Activated B cell treated with CpG ODN at 0.5 μM for 24 hours (primary cell): ENCODE data around the gene CDC42. TPM values are rescaled to one million over a fixed set of nuclear protein-coding genes. Genes with fewer than 3 reads are reported as not detected.

Experiments used
- ATAC-seq: fragments of 200-7000 bp; cut with Tn5 transposase; one replicate; pipeline ENCODE4 v1.10.0; 2021; ENCODE audit warnings: low read depth, mild to moderate bottlenecking, moderate library complexity
- CTCF ChIA-PET: fragments of 350-600 bp; sonication (Branson Sonifier 250); formaldehyde crosslinking; loops from one replicate; lab custom pipeline; 2021; ENCODE audit warnings: antibody characterized with exemption; lab: Charles Lee
- POLR2A ChIA-PET: fragments of 350-600 bp; sonication (Branson Sonifier 250); formaldehyde crosslinking; loops from one replicate; lab custom pipeline; 2021; ENCODE audit warnings: antibody characterized with exemption; lab: Charles Lee
- DNase-seq: peaks from one replicate; pipeline ENCODE4 v3.0.0; 2022
- H3K27ac Mint-ChIP-seq: one replicate; pipeline ENCODE4 v1.8.0; 2020; ENCODE audit warnings: mixed read lengths
- H3K27me3 Mint-ChIP-seq: one replicate; pipeline ENCODE4 v1.8.0; 2021; ENCODE audit warnings: mixed read lengths
- H3K36me3 Mint-ChIP-seq: one replicate; pipeline ENCODE4 v1.8.0; 2021; ENCODE audit warnings: low read depth, mixed read lengths
- H3K4me1 Mint-ChIP-seq: one replicate; pipeline ENCODE4 v1.8.0; 2021; ENCODE audit warnings: mixed read lengths
- H3K4me3 Mint-ChIP-seq: one replicate; pipeline ENCODE4 v1.8.0; 2020; ENCODE audit warnings: mild to moderate bottlenecking, mixed read lengths
- H3K9me3 Mint-ChIP-seq: one replicate; pipeline ENCODE4 v1.8.0; 2020; ENCODE audit warnings: mixed read lengths
- CTCF ChIP-seq: fragments of 200-600 bp; IDR thresholded peaks from one replicate; pipeline ENCODE4 v1.8.0; 2022; ENCODE audit warnings: antibody characterized with exemption, mild to moderate bottlenecking
- intact Hi-C: fragments of 100-400 bp; cut with micrococcal nuclease; formaldehyde crosslinking; loops from one replicate; pipeline ENCODE4 v1.15.1; 2024
- total RNA-seq: library from RNA; stranded (reverse); gene quantifications from 2 replicates; pipeline ENCODE4 v1.2.3, GENCODE V29; 2022

CDC42 gene
- total RNA-seq, 1 donor from 2014 or later: 310 TPM

GRCh38 chr1:22076346-22076745 lies 23.8 kb downstream of the CDC42 start:
- peaks cover 80% of the 10 kb centered on the region for H3K36me3 Mint-ChIP-seq
- ATAC-seq (no peak), DNase-seq (no peak)
- H3K4me1 Mint-ChIP-seq: peaks cover 88% of the 10 kb centered on the region
- peak overlapping the region; percentile 63 for H3K4me3 Mint-ChIP-seq
- ChIA-PET CTCF (interaction anchor here (0.5 kb wide), 1 partner anchor 337 kb away, joined by 3 read pairs; no protein-coding TSS in a partner anchor), POLR2A (interaction anchor here (2.9 kb wide), 1 partner anchor 51 kb away, joined by 17 read pairs; no protein-coding TSS in a partner anchor)
- H3K9me3 Mint-ChIP-seq: no peaks in the 10 kb centered on the region
- intact Hi-C loops: loop anchor here (1.0 kb wide), 1 partner anchor 51 kb away; no protein-coding TSS in a partner anchor
- H3K27me3 Mint-ChIP-seq: no peaks in the 10 kb centered on the region
- TF ChIP-seq CTCF: no peak
- H3K27ac Mint-ChIP-seq: peak overlapping the region; percentile 57

- no peak for ATAC-seq
- Mint-ChIP-seq H3K4me3 (no peak overlapping the region), H3K36me3 (peaks cover 82% of the 10 kb centered on the region), H3K27ac (no peak overlapping the region), H3K27me3 (no peaks in the 10 kb centered on the region), H3K9me3 (no peaks in the 10 kb centered on the region), H3K4me1 (peaks cover 84% of the 10 kb centered on the region)
- intact Hi-C loops: no loop called here
- no peak for DNase-seq
- POLR2A ChIA-PET: interaction anchor here (0.8 to 1.0 kb wide), 4 partner anchors 24 to 52 kb away, joined by 3 to 4 read pairs (median 3); partner anchors contain the start of gene CDC42
- CTCF ChIA-PET: no interaction called here
- TF ChIP-seq CTCF: no peak
Measured at GRCh38 chr1:22077728-22078127, 25.2 kb downstream of the CDC42 start.

DNA sequence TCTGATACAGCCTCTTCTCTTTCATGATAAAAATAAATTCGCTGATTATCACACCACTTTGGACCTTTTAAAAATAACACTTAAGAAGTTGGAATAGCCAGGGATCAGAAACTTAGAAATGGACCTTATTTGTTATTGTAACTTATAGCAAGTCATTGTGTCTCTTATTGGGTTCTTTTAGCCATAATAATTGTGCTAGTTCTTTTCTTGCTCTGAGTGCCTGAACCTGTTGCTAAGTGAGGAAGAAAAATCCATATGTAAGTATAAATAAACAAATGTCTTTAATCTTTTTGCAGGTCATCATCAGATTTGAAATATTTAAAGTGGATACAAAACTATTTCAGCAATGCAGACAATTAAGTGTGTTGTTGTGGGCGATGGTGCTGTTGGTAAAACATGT lies 25.6 kb downstream of the CDC42 start:
- ChIA-PET POLR2A (interaction anchor here (0.6 to 1.0 kb wide), 5 partner anchors 25 to 301 kb away, joined by 3 to 5 read pairs (median 3); partner anchors contain the start of gene CDC42), CTCF (no interaction called here)
- ATAC-seq (no peak), DNase-seq (no peak)
- H3K27me3 Mint-ChIP-seq: no peaks in the 10 kb centered on the region
- peaks cover 80% of the 10 kb centered on the region for H3K4me1 Mint-ChIP-seq
- peak overlapping the region; percentile 30 for H3K27ac Mint-ChIP-seq
- H3K9me3 Mint-ChIP-seq: no peaks in the 10 kb centered on the region
- no peak overlapping the region for H3K4me3 Mint-ChIP-seq
- intact Hi-C loops: no loop called here
- peaks cover 80% of the 10 kb centered on the region for H3K36me3 Mint-ChIP-seq
- TF ChIP-seq CTCF: no peak

DNA sequence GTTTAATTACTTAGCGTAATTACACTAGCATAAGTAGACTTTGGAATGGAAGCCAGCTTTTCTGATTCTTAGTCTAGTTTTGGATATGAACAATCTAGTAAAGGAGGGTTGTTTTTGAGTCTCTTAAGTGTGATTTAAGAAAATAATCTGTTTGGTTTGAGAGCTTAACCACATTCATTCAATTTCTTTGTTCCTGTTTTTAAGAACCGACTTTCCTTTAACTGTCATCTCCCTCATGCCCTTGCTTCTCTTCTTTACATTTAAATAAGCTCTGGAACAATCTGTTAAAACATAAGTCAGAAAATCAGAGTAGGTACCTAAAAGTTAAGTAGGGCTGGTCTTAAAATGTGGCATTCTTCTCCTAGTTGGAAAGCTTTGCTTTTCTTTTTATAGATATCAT lies 27.7 kb downstream of the CDC42 start:
- intact Hi-C loops: no loop called here
- CTCF ChIA-PET: interaction anchor here (1.0 to 1.7 kb wide), 3 partner anchors 55 to 59 kb away, joined by 3 to 5 read pairs (median 4); no protein-coding TSS in a partner anchor
- H3K27ac Mint-ChIP-seq: no peak overlapping the region

More for the DNA sequence above, 27.7 kb downstream of the CDC42 start:
- POLR2A ChIA-PET: interaction anchor here (0.5 to 1.9 kb wide), 5 partner anchors 12 to 381 kb away, joined by 4 to 7 read pairs (median 6); partner anchors contain the start of gene CDC42
- Mint-ChIP-seq H3K4me3 (no peak overlapping the region), H3K36me3 (peaks cover 84% of the 10 kb centered on the region), H3K4me1 (peaks cover 71% of the 10 kb centered on the region), H3K9me3 (no peaks in the 10 kb centered on the region), H3K27me3 (no peaks in the 10 kb centered on the region)
- TF ChIP-seq CTCF: no peak
- DNase-seq: no peak
- no peak for ATAC-seq
